IMR-90 (cell line): ENCODE data around the gene CALN1. TPM values are rescaled to one million over a fixed set of nuclear protein-coding genes. Genes with fewer than 3 reads are reported as not detected.

Experiments
- ATAC-seq: fragments of 200-7000 bp; cut with Tn5 transposase; 2 replicates; pipeline ENCODE4 v1.9.1; 2020; ENCODE audit warnings: low read depth, mild to moderate bottlenecking, moderate library complexity
- BruUV-seq: library from RNA; stranded (reverse); fragments of 400-500 nt; replicated peaks from 2 replicates; lab custom pipeline; 2021; lab: Mats Ljungman, UMichigan
- CTCF ChIA-PET: fragments of 300-600 bp; formaldehyde crosslinking; extraction: SDS; loops from one replicate; lab custom pipeline; 2021; ENCODE audit warnings: antibody characterized with exemption; lab: Yijun Ruan, JAX
- POLR2A ChIA-PET: fragments of 300-600 bp; sonication (Branson Sonifier 250); formaldehyde crosslinking; loops from one replicate; lab custom pipeline; 2022; ENCODE audit warnings: antibody characterized with exemption; ENCODE audit not compliant: unreplicated experiment; lab: Charles Lee
- DNase-seq: peaks from one replicate; pipeline ENCODE4 v3.0.0; 2013
- H2AFZ ChIP-seq: replicated peaks from 2 replicates; pipeline ENCODE3; 2013; ENCODE audit warnings: low read length, mild to moderate bottlenecking; ENCODE audit not compliant: poor library complexity
- H2AK5ac ChIP-seq: 2 replicates; pipeline ENCODE4 v1.6.1; 2013; ENCODE audit warnings: low read depth, low read length, inconsistent platforms
- H2AK9ac ChIP-seq: replicated peaks from 2 replicates; pipeline ENCODE3; 2013; ENCODE audit warnings: mild to moderate bottlenecking, low read depth, low read length, moderate library complexity; ENCODE audit not compliant: poor library complexity
- H2BK120ac ChIP-seq: 2 replicates; pipeline ENCODE4 v1.6.1; 2013; ENCODE audit warnings: low read depth, low read length, inconsistent platforms
- H2BK15ac ChIP-seq: 3 replicates; pipeline ENCODE4 v1.6.1; 2013; ENCODE audit warnings: low read depth, low read length, inconsistent platforms
- H2BK20ac ChIP-seq: 2 replicates; pipeline ENCODE4 v1.6.1; 2013; ENCODE audit warnings: low read depth, mild to moderate bottlenecking, inconsistent platforms, low read length, moderate library complexity
- H2BK5ac ChIP-seq: 2 replicates; pipeline ENCODE4 v1.6.1; 2013; ENCODE audit warnings: mild to moderate bottlenecking, low read depth, low read length, inconsistent platforms; ENCODE audit not compliant: poor library complexity, severe bottlenecking
- H3K14ac ChIP-seq: replicated peaks from 2 replicates; pipeline ENCODE4 v1.6.1; 2013; ENCODE audit warnings: low read depth, low read length, inconsistent platforms
- H3K18ac ChIP-seq: 2 replicates; pipeline ENCODE4 v1.6.1; 2013; ENCODE audit warnings: low read depth, low read length, control low read depth
- H3K23ac ChIP-seq: 2 replicates; pipeline ENCODE4 v1.6.1; 2013; ENCODE audit warnings: low read depth, low read length, inconsistent platforms
- H3K27ac ChIP-seq: 2 replicates; pipeline ENCODE4 v1.5.1; 2013; ENCODE audit warnings: mild to moderate bottlenecking, control low read depth, low read length; ENCODE audit not compliant: insufficient read depth
- H3K27me3 ChIP-seq: 2 replicates; pipeline ENCODE4 v1.6.1; 2013; ENCODE audit warnings: low read length; ENCODE audit not compliant: control insufficient read depth, insufficient read depth
- H3K36me3 ChIP-seq: 2 replicates; pipeline ENCODE4 v1.6.1; 2013; ENCODE audit warnings: low read length, mixed read lengths; ENCODE audit not compliant: control insufficient read depth, insufficient read depth
- H3K4ac ChIP-seq: 2 replicates; pipeline ENCODE4 v1.6.1; 2013; ENCODE audit warnings: low read depth, low read length, inconsistent platforms
- H3K4me1 ChIP-seq: 2 replicates; pipeline ENCODE4 v1.6.1; 2013; ENCODE audit warnings: low read length, mixed read lengths; ENCODE audit not compliant: control insufficient read depth, insufficient read depth
- H3K4me2 ChIP-seq: 2 replicates; pipeline ENCODE4 v1.6.1; 2013; ENCODE audit warnings: low read depth, mild to moderate bottlenecking, control low read depth, low read length, moderate library complexity
- H3K4me3 ChIP-seq: 2 replicates; pipeline ENCODE4 v1.5.1; 2013; ENCODE audit warnings: low read depth, mild to moderate bottlenecking, control low read depth, low read length, moderate library complexity; ENCODE audit not compliant: insufficient read depth
- H3K56ac ChIP-seq: 2 replicates; pipeline ENCODE4 v1.6.1; 2013; ENCODE audit warnings: low read length, inconsistent platforms; ENCODE audit not compliant: insufficient read depth; ENCODE audit errors: extremely low read depth
- H3K79me1 ChIP-seq, 2 experiments: 2 replicates each; pipeline ENCODE4 v1.6.1; 2013; ENCODE audit warnings: low read length in 2 of 2, inconsistent platforms in 1 of 2, low read depth in 1 of 2
- H3K9ac ChIP-seq: 2 replicates; pipeline ENCODE4 v1.6.1; 2013; ENCODE audit warnings: low read depth, low read length, control low read depth
- H3K9me1 ChIP-seq: 2 replicates; pipeline ENCODE4 v1.6.1; 2013; ENCODE audit warnings: low read length, inconsistent platforms; ENCODE audit not compliant: insufficient read depth
- H3K9me3 ChIP-seq: 2 replicates; pipeline ENCODE4 v1.6.1; 2013; ENCODE audit warnings: low read length; ENCODE audit not compliant: control insufficient read depth, insufficient read depth
- H4K20me1 ChIP-seq: 2 replicates; pipeline ENCODE4 v1.6.1; 2013; ENCODE audit warnings: low read length, inconsistent platforms; ENCODE audit not compliant: insufficient read depth
- H4K5ac ChIP-seq: 2 replicates; pipeline ENCODE4 v1.6.1; 2013; ENCODE audit warnings: mild to moderate bottlenecking, low read depth, low read length, control low read depth
- H4K8ac ChIP-seq, 2 experiments: 2 replicates each; pipeline ENCODE4 v1.6.1; 2013; ENCODE audit warnings: low read depth in 2 of 2, low read length in 2 of 2, control low read depth in 1 of 2, inconsistent platforms in 1 of 2
- H4K91ac ChIP-seq: 2 replicates; pipeline ENCODE4 v1.6.1; 2013; ENCODE audit warnings: low read depth, low read length, inconsistent platforms; ENCODE audit not compliant: insufficient read depth
- BHLHE40 ChIP-seq: fragments of 150-350 bp; IDR thresholded peaks from 2 replicates; pipeline ENCODE4 v1.6.1; 2016; ENCODE audit warnings: mild to moderate bottlenecking, low read depth, low read length
- CEBPB ChIP-seq: IDR thresholded peaks from 2 replicates; pipeline ENCODE4 v1.6.1; 2012; ENCODE audit warnings: low read depth, low read length, improper control_type of control experiment
- CHD1 ChIP-seq: IDR thresholded peaks from 2 replicates; pipeline ENCODE4 v1.6.1; 2012; ENCODE audit warnings: low read depth, low read length, improper control_type of control experiment
- CTCF ChIP-seq: conservative IDR thresholded peaks from 2 replicates; pipeline ENCODE4 v1.5.1; 2012; ENCODE audit warnings: mild to moderate bottlenecking, low read depth, low read length, improper control_type of control experiment
- ELK1 ChIP-seq: fragments of 150-350 bp; IDR thresholded peaks from 2 replicates; pipeline ENCODE4 v1.6.1; 2016; ENCODE audit warnings: low read depth, mild to moderate bottlenecking, low read length, moderate library complexity, borderline replicate concordance
- FOS ChIP-seq: fragments of 150-350 bp; IDR thresholded peaks from 2 replicates; pipeline ENCODE4 v1.6.1; 2016; ENCODE audit warnings: low read depth, low read length
- MAFK ChIP-seq: IDR thresholded peaks from 2 replicates; pipeline ENCODE4 v1.6.1; 2012; ENCODE audit warnings: low read depth, low read length, improper control_type of control experiment
- MAZ ChIP-seq: IDR thresholded peaks from 2 replicates; pipeline ENCODE4 v1.6.1; 2012; ENCODE audit warnings: low read depth, mild to moderate bottlenecking, low read length, improper control_type of control experiment, moderate library complexity, borderline replicate concordance
- MXI1 ChIP-seq: IDR thresholded peaks from 2 replicates; pipeline ENCODE4 v1.6.1; 2012; ENCODE audit warnings: low read depth, mild to moderate bottlenecking, low read length, moderate library complexity, borderline replicate concordance
- NFE2L2 ChIP-seq: fragments of 150-350 bp; IDR thresholded peaks from 2 replicates; pipeline ENCODE4 v1.6.1; 2016; ENCODE audit warnings: low read depth, mild to moderate bottlenecking, low read length
- POLR2A ChIP-seq: IDR thresholded peaks from 2 replicates; pipeline ENCODE4 v1.6.1; 2012; ENCODE audit warnings: mild to moderate bottlenecking, low read depth, low read length
- RCOR1 ChIP-seq: IDR thresholded peaks from 2 replicates; pipeline ENCODE4 v1.6.1; 2012; ENCODE audit warnings: mild to moderate bottlenecking, low read length, improper control_type of control experiment; ENCODE audit not compliant: insufficient replicate concordance
- RFX5 ChIP-seq: IDR thresholded peaks from 2 replicates; pipeline ENCODE4 v1.8.0; 2012; ENCODE audit warnings: low read depth, mild to moderate bottlenecking, low read length, moderate library complexity
- SMC3 ChIP-seq: fragments of 150-350 bp; IDR thresholded peaks from 2 replicates; pipeline ENCODE4 v1.6.1; 2016; ENCODE audit warnings: low read depth, mild to moderate bottlenecking, antibody characterized with exemption, low read length, moderate library complexity
- USF2 ChIP-seq: fragments of 150-350 bp; IDR thresholded peaks from 2 replicates; pipeline ENCODE4 v1.6.1; 2017; ENCODE audit warnings: mild to moderate bottlenecking, antibody characterized with exemption, low read length, low read depth
- WGBS, 2 experiments: methylation state at CpG; one replicate each; pipeline versions ENCODE4 v1.1.5 to v1.1.7; 2013; ENCODE audit warnings: missing lambda C conversion rate in 2 of 2; ENCODE audit not compliant: insufficient read length in 1 of 2; ENCODE audit errors: extremely low coverage in 2 of 2; 5-methylcytosine and 5-hydroxymethylcytosine counted together
- dilution Hi-C: fragments of 300-500 bp; cut with HindIII; formaldehyde crosslinking; loops from one replicate; pipeline ENCODE4 v1.14.3; 2018; ENCODE audit warnings: low sequenced_read_pairs; ENCODE audit not compliant: unreplicated experiment
- in situ Hi-C: fragments of 300-500 bp; cut with MboI; formaldehyde crosslinking; loops from 3 replicates; pipeline ENCODE4 v1.14.3; 2019; ENCODE audit warnings: low sequenced_read_pairs, inconsistent platforms, mixed read lengths
- intact Hi-C: fragments of 100-400 bp; cut with micrococcal nuclease; formaldehyde crosslinking; loops from 2 replicates; pipeline ENCODE4 v1.10.0; 2022
- polyA plus RNA-seq, 3 experiments: library from polyadenylated mRNA; depleted of rRNA; stranded (reverse); fragments of >200 nt; gene quantifications; 2 replicates each; pipeline ENCODE4 v1.2.3, GENCODE V29; 2012; ENCODE audit warnings: low replicate concordance in 1 of 3
- total RNA-seq: library from RNA; depleted of rRNA; stranded (reverse); fragments of >200 nt; gene quantifications from 2 replicates; pipeline ENCODE4 v1.2.3, GENCODE V29; 2012

CALN1 gene
- total and polyA plus RNA-seq, 2 of the 4 experiments (the other 2 are of a cell fraction), result not detected

- DNase-seq, result no peak
- Histone ChIP-seq H2BK120ac (no peak overlapping the region), H3K23ac (no peak overlapping the region), H2AK9ac (no peak overlapping the region), H4K5ac (no peak overlapping the region), H3K9me1 (no peaks in the 10 kb centered on the region), H4K20me1 (no peaks in the 10 kb centered on the region), H3K4me1 (no peaks in the 10 kb centered on the region), H3K9ac (no peak overlapping the region), H3K79me1 (no peaks in the 10 kb centered on the region), H2AK5ac (no peak overlapping the region), H2BK20ac (no peak overlapping the region), H3K4ac (no peak overlapping the region), H2BK5ac (no peak overlapping the region), H4K91ac (no peak overlapping the region), H4K8ac (no peak overlapping the region), H3K9me3 (peaks cover 18% of the 10 kb centered on the region), H3K4me2 (no peak overlapping the region), H3K36me3 (no peaks in the 10 kb centered on the region), H3K27me3 (no peaks in the 10 kb centered on the region), H3K4me3 (no peak overlapping the region), H3K18ac (no peak overlapping the region), H3K14ac (no peak overlapping the region), H3K56ac (no peak overlapping the region), H2BK15ac (no peak overlapping the region), H2AFZ (no peak overlapping the region), H3K27ac (no peak overlapping the region)
- BruUV-seq, result no TSS peak
- intact Hi-C loops (no loop called here), dilution Hi-C loops (no loop called here), in situ Hi-C loops (no loop called here)
- TF ChIP-seq MAZ, result no peak
- no peak for TF ChIP-seq CHD1
- no peak for TF ChIP-seq POLR2A
- no peak for TF ChIP-seq USF2
- no peak for TF ChIP-seq NFE2L2
- TF ChIP-seq ELK1, result no peak
- no peak for TF ChIP-seq BHLHE40
- no peak for TF ChIP-seq CTCF
- TF ChIP-seq CEBPB, result no peak
- TF ChIP-seq SMC3, result no peak
- no peak for TF ChIP-seq RCOR1
- TF ChIP-seq FOS, result no peak
- TF ChIP-seq RFX5, result no peak
- TF ChIP-seq MXI1, result no peak
- no peak for TF ChIP-seq MAFK
- POLR2A ChIA-PET, result no interaction called here
- CTCF ChIA-PET, result no interaction called here
- no CpG with 5 or more reads among the region's 6 CpGs for WGBS, 2 experiments
- ATAC-seq, result no peak
Measured at GRCh38 chr7:72272479-72272878, 139.7 kb downstream of the CALN1 start.
